Cerebellar cortex (tissue), 1 donor: ENCODE measurements around the gene SPG7.
"Not testable (repeated sequence)": the region's sequence is repeated elsewhere in the genome, so short reads cannot be mapped to it uniquely, and the experiment has no call there.

ENCODE experiments used
- DNase-seq: peaks from one replicate; pipeline ENCODE4 v3.0.0-alpha.2; 2015; ENCODE audit warnings: low spot score

The SPG7 gene

GRCh38 chr16:89564476-89565255 lies 56.5 kb downstream of the SPG7 start:
- peak; percentile 64 for DNase-seq

DNA sequence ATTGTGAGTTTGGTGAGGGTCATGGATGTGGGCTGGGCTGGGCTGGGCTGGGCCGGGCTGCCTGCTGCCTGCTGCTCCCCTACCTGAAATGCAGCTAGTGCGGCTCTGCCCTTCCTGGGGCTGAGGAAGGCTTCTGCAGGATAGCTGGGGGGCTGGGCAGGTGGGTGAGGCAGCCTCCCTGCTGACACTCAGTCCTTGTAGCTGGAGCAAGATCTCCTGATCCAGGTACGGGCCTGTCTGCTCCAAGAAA lies 57.0 kb downstream of the SPG7 start:
- DNase-seq, result peak; percentile 79

DNA sequence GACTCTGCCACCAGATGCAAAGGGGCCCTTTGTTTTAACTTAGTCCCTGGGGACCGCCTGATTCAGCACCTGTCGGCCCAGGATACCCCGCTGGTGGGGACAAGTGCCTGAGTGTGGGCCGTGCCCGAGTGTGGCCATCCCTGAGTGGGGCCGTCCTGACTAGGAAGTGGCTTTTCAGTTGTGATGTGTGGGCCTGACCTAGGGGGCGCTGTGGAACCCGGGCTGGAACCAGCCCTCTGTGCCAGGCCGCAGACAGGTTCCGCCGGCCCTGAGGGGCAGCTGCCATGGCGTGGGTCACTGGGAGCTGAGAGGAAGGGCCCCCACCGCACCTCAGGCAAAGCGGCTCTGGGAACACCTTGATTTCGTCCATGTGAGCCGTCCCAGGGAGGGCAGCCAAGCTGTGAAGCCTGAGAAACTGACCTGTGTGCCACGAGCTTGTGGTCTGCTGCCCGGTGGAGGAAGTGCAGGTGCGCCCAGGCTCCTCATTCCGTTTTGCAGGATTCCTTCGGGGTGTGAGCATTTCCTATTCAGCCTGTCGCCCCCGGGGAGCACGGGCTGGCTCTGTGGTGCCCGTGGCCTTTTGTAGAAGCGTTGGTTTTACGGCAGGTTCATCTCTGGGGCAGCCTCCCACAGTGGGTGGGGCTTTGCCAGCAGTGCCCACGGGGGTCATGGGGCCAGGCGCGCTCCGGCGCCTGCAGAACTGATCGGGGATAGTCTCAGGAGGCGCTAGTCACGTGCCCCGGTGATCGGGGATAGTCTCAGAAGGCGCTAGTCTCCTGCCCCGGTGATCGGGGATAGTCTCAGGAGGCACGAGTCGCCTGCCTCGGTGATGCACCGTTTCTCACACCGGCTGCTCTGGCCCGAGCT lies 57.5 kb downstream of the SPG7 start:
- DNase-seq, result peak; percentile 59

GRCh38 chr16:89567656-89568594 lies 59.7 kb downstream of the SPG7 start:
- DNase-seq, result no peak

DNA sequence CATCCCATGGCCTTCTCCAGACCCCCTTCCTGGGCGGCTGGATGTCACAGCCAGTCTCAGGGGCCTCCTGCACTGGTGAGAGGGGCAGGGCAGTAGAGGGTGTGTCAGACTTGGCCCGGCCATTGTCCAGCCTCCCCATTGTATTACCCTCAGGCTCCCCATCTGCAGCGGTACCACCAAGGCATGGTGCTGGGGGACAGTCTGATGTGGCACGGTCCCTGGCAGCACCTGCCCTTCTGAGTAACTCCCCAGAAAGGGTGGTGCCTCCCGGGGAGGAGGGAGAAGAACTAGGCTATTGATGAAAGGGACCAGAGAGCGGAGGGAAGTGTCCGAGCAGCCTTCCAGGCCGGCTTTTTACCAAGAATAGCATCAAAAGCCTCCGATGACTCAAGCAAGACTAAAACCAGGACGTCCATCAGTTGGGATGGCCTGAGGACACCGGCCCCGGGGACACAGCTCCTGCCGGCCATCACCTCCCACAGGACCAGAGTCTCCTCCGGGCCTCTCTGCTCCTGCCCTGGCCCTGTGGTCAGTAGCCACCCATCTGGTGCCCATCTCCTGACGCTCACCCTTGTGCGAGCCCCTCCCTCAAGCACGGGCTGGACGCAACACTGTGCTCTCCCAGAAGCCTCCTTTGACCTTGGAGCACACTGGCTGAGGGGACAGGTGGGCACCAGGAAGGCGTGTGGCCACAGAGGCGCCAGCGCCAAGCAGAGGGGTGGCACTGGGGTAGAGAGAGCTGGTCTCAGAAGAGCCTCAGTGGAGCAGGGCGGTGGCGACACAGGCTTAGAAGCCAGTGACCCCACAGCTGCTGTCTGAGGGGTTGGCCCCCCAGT lies 61.5 kb downstream of the SPG7 start:
- no peak for DNase-seq

DNA sequence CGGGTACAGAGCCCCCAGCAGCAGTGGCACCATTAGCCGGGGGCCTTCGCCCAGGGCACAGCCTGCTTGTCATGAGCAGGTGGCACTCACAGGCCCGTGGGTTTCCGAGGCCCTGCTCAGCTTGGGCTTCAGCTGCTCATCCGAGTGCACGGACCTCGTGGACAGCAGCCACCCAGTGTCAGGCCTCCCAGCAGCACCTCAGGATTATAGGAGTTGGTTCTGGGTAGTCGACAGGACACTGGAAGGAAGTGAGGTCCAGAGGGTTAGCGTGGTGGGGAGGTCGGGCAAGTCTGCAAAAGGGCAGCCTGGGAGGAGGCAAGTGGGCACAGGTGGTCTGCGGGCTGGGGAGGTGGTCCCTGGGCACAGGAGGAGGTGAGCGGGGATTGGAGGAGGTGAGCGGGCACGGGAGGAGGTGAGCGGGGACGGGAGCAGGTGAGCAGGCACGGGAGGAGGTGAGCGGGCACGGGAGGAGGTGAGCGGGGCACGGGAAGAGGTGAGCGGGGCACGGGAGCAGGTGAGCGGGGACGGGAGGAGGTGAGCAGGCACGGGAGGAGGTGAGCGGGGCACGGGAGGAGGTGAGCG lies 62.2 kb downstream of the SPG7 start:
- no peak for DNase-seq

DNA sequence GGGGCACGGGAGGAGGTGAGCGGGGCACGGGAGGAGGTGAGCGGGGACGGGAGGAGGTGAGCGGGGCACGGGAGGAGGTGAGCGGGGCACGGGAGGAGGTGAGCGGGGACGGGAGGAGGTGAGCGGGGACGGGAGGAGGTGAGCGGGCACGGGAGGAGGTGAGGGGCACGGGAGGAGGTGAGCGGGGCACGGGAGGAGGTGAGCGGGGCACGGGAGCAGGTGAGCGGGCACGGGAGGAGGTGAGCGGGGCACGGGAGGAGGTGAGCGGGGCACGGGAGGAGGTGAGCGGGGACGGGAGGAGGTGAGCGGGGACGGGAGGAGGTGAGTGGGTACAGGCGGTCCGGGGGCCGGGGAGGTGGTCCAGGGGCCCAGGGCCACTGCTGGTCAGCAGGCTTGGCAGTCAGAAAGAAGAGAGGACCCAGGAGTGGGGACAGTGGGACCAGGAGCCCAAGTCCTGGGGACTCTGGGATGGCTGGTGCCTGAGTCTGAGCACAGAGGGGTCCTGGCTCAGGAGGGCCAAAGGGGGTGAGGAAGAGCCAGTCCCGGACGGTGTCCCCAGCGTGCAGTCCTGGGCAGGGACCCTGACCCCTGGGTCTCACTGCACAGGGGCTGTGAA lies 62.9 kb downstream of the SPG7 start:
- DNase-seq, result not testable (repeated sequence)

DNA sequence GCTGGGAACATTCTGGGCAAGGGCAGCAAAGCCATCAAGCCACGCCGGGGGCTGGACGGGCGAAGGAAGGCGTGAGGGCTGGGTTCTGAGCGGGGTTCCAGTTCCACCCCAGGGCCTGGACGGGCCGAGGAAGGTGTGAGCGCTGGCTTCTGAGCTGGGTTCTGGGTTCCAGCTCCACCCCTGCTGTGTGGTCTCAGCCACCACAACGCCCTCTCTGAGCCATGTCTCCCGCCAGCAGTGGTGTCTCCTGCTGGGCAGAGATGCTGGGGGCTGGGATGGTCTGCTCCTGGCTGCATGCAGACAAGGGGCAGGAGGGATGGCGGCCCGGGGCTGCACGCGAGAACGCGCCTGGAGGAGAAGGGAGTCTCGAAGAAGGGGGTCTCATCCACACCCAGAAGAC lies 63.4 kb downstream of the SPG7 start:
- DNase-seq, result no peak

DNA sequence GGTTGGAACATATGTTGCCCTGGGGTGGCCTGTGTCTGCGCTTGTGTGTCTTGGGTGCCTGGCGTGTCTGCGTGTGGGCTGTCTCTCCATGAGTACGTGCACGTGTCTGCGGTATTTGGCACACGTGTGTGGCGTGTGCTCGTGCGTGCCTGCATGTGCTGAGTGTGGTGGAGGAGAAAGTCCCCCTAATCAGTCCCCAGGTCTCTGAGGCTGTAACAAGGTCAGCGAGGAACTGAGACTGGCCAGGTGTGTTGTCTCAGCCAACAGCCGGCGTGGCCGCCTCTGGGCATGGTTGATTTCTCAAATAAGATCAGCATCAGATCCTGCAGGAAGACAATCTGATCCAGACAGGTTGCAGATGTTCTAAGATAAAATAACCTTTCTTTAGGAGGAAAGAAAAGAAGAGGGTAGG lies 63.9 kb downstream of the SPG7 start:
- no peak for DNase-seq

- DNase-seq, result no peak
Observed at GRCh38 chr16:89572485-89573205, 64.4 kb downstream of the SPG7 start.

- DNase-seq, result no peak
Observed at GRCh38 chr16:89573826-89574680, 65.8 kb downstream of the SPG7 start.

GRCh38 chr16:89574681-89575246 lies 66.6 kb downstream of the SPG7 start:
- no peak for DNase-seq

DNA sequence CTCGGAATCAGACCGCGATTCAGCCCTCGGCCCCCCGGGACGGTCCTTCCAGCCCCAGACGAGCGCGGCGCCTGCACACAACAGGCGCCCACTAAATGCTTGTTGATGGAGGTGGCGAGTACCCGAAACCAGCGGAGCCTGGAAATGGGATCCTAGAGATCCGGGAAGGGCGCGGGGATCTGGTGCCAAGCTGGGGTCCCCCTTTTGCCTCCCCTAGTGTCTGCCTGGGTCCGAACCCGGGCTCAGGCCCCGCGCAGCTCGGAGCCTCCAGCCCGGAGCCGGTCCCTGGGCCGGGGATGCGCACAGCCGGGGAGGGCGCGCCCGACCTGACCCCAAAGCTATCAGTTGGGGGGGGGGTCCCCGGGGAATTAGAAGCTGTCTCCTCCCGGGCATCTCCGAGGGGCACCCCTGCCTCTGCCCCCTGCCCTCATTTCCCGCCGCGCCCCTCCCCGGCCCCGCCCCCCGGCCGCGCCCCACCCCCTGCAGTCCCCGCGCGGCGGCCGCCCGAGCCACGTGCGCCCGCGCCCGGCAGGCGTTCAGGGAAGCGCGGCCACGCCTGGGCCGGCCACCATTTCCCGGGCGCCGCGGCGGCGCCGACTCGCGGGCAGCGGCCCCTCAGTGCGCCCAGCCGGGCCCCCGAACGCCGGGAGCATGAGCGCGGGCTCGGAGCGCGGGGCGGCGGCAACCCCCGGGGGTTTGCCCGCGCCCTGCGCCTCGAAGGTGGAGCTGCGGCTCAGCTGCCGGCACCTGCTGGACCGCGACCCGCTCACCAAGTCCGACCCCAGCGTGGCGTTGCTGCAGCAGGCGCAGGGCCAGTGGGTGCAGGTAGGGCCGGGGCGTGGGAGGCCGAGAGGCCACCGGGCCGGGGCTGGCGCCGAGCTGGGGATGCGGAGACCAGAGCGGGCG lies 67.3 kb downstream of the SPG7 start, which contains the start of gene CPNE7:
Gene CPNE7 (plus strand): TSS at position 512 of the 906 bp plus-strand sequence. CDS start 140 bp downstream, at position 652.
- DNase-seq, result no peak

DNA sequence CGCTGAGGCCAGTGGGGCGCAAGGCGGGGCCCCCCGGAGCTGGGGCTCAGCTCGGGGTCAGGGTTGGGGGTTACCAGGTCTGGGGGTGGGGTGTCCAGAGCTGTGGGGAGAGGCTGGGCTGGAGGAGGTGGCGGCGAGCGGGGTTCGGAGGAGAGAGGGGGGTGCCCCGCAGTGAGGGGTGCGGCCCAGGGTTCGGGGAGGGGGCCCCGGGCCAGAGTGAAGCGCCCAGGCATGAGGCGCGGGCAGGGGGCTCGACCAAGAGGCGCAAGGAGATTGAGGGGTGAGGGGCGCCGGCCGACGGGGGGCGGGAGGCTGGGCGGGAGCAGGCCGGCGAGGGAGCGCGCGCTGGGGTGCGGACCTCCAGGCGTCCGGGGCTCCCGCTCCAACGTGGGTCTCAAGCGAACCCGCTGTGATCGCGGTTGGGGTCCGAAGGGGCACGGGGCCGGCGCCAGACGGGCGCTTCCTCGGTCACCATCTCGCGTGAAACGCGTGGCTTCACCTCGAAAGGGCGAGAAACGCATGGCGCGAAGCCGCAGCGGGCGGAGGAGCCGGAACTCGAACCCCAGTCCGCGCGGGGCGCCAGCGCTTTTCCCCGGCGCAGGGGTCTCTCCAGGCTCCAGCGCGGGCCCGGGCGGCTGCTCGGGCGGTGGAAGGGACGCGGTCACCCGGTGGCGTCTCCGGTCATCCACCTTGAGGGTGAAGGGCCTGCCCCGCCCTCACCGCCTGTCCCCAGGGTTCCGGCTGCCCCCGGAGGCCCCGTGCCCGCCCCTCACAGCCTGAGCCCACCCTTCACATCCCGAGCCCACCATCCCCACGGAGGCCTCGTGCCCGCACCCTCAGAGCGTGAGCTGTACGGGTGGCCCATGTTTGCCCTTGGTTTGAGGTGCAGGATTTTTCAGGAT lies 68.2 kb downstream of the SPG7 start:
- DNase-seq, result no peak

- no peak for DNase-seq
Observed at GRCh38 chr16:89577055-89577759, 69.0 kb downstream of the SPG7 start.

GRCh38 chr16:89579351-89579750 lies 71.1 kb downstream of the SPG7 start:
- DNase-seq, result no peak
